NB4 (cell line): ENCODE results near the gene MVP.
A peak's percentile ranks its signal among the peaks of the same experiment; 100 is the strongest.
"Not testable (repeated sequence)": the region's sequence is repeated elsewhere in the genome, so short reads cannot be mapped to it uniquely, and the experiment has no call there.

Source experiments
- DNase-seq: peaks from one replicate; pipeline ENCODE4 v3.0.0; 2010; ENCODE audit warnings: low read depth
- H3K4me3 ChIP-seq: one replicate; pipeline ENCODE4 v1.5.1; 2011; ENCODE audit warnings: mild to moderate bottlenecking, low read depth, low read length, moderate library complexity
- MAX ChIP-seq: IDR thresholded peaks from 2 replicates; pipeline ENCODE4 v1.6.1; 2011; ENCODE audit warnings: low read depth, low read length
- MYC ChIP-seq: IDR thresholded peaks from 2 replicates; pipeline ENCODE4 v1.6.1; 2011; ENCODE audit warnings: low read depth, low read length
- POLR2A ChIP-seq: IDR thresholded peaks from 2 replicates; pipeline ENCODE4 v1.6.1; 2011; ENCODE audit warnings: mild to moderate bottlenecking; ENCODE audit not compliant: insufficient read length; ENCODE audit errors: extremely low read depth
- TF ChIP-seq, protein P1 (sequence below): IDR thresholded peaks from one replicate; pipeline ENCODE4 v1.5.1; 2012; ENCODE audit warnings: low read depth, low read length

The MVP gene

GRCh38 chr16:29883987-29884386 lies 63.7 kb downstream of the MVP start:
- H3K4me3 ChIP-seq = no peak overlapping the region
- DNase-seq = no peak
- TF ChIP-seq MYC = no peak
- TF ChIP-seq, protein P1, sequence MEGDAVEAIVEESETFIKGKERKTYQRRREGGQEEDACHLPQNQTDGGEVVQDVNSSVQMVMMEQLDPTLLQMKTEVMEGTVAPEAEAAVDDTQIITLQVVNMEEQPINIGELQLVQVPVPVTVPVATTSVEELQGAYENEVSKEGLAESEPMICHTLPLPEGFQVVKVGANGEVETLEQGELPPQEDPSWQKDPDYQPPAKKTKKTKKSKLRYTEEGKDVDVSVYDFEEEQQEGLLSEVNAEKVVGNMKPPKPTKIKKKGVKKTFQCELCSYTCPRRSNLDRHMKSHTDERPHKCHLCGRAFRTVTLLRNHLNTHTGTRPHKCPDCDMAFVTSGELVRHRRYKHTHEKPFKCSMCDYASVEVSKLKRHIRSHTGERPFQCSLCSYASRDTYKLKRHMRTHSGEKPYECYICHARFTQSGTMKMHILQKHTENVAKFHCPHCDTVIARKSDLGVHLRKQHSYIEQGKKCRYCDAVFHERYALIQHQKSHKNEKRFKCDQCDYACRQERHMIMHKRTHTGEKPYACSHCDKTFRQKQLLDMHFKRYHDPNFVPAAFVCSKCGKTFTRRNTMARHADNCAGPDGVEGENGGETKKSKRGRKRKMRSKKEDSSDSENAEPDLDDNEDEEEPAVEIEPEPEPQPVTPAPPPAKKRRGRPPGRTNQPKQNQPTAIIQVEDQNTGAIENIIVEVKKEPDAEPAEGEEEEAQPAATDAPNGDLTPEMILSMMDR = no peak
- TF ChIP-seq MAX = no peak
- no peak for TF ChIP-seq POLR2A

DNA sequence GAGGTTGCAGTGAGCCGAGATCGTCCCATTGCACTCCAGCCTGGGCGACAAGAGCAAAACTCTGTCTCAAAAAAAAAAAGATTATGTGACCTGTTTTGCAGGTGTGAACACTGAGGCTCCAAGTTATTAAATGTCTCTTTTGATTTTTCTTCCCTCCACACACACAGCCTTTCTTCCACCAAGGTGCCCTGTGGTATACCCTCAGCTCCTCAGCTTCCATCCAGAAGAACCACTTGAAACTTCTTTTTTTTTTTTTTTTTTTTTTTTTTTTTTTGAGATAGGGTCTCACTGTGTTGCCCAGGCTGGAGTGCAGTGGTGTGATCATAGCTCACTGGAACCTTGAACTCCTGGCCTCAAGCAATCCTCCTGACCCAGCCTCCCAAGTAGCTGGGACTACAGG lies 69.1 kb downstream of the MVP start:
- not testable (repeated sequence) for DNase-seq, H3K4me3 ChIP-seq

GRCh38 chr16:29891525-29892457 lies 71.5 kb downstream of the MVP start:
- DNase-seq = peak; percentile 69
- TF ChIP-seq MAX = no peak
- no peak for TF ChIP-seq MYC
- TF ChIP-seq, protein P1 = no peak
- no peak for TF ChIP-seq POLR2A
- H3K4me3 ChIP-seq = no peak overlapping the region

GRCh38 chr16:29892458-29892813 lies 72.2 kb downstream of the MVP start:
- DNase-seq = no peak
- TF ChIP-seq, protein P1 = no peak
- no peak for TF ChIP-seq POLR2A
- TF ChIP-seq MYC = no peak
- no peak for TF ChIP-seq MAX
- no peak overlapping the region for H3K4me3 ChIP-seq

DNA sequence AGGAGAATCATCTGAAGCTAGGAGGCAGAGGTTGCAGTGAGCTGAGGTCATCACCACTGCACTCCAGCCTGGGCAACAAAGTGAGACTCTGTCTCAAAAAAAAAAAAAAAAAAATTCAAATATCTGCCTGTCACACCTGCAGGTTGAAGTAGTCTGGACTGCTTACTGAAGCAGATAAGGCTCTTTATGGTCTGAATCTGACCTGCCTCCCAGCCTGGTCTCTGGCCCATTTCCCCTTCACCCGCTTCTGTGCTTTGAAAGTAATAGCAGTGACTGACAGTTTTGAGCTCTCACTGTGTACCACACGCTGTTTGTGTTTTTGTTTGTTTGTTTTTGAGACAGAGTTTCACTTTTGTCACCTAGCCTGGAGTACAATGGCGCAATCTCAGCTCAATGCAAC lies 73.3 kb downstream of the MVP start:
- H3K4me3 ChIP-seq = no peak overlapping the region
- DNase-seq = no peak
- no peak for TF ChIP-seq POLR2A
- TF ChIP-seq, protein P1 = no peak

- no peak for DNase-seq
- no peak overlapping the region for H3K4me3 ChIP-seq
- TF ChIP-seq MYC (no peak), POLR2A (no peak), MAX (no peak)
- TF ChIP-seq, protein P1 = no peak
These were observed 74.1 kb downstream of the MVP start for GRCh38 chr16:29894352-29894751.
